ENCODE data around the gene PAQR3. TPM values are rescaled to one million over a fixed set of nuclear protein-coding genes. Genes with fewer than 3 reads are reported as not detected.

The PAQR3 gene
- total and polyA plus RNA-seq, 9 of the 15 experiments (the other 6 are each of a cell fraction or from before 2014, with no cell fraction given), result 10.7 to 77.1 (median 31.6) TPM

- TF ChIP-seq, protein P1, sequence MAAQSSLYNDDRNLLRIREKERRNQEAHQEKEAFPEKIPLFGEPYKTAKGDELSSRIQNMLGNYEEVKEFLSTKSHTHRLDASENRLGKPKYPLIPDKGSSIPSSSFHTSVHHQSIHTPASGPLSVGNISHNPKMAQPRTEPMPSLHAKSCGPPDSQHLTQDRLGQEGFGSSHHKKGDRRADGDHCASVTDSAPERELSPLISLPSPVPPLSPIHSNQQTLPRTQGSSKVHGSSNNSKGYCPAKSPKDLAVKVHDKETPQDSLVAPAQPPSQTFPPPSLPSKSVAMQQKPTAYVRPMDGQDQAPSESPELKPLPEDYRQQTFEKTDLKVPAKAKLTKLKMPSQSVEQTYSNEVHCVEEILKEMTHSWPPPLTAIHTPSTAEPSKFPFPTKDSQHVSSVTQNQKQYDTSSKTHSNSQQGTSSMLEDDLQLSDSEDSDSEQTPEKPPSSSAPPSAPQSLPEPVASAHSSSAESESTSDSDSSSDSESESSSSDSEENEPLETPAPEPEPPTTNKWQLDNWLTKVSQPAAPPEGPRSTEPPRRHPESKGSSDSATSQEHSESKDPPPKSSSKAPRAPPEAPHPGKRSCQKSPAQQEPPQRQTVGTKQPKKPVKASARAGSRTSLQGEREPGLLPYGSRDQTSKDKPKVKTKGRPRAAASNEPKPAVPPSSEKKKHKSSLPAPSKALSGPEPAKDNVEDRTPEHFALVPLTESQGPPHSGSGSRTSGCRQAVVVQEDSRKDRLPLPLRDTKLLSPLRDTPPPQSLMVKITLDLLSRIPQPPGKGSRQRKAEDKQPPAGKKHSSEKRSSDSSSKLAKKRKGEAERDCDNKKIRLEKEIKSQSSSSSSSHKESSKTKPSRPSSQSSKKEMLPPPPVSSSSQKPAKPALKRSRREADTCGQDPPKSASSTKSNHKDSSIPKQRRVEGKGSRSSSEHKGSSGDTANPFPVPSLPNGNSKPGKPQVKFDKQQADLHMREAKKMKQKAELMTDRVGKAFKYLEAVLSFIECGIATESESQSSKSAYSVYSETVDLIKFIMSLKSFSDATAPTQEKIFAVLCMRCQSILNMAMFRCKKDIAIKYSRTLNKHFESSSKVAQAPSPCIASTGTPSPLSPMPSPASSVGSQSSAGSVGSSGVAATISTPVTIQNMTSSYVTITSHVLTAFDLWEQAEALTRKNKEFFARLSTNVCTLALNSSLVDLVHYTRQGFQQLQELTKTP (IDR thresholded peaks at IDR 0.05; ENCODE audit: low read depth in 1 of 2, partially characterized antibody in 2 of 2), result no peak
- no peak for TF ChIP-seq NFE2 (IDR thresholded peaks at IDR 0.05; ENCODE audit: low read depth)
- peak; percentile 96 for TF ChIP-seq CREM (IDR thresholded peaks at IDR 0.05; ENCODE audit: low read depth)
- TF ChIP-seq, protein P2, sequence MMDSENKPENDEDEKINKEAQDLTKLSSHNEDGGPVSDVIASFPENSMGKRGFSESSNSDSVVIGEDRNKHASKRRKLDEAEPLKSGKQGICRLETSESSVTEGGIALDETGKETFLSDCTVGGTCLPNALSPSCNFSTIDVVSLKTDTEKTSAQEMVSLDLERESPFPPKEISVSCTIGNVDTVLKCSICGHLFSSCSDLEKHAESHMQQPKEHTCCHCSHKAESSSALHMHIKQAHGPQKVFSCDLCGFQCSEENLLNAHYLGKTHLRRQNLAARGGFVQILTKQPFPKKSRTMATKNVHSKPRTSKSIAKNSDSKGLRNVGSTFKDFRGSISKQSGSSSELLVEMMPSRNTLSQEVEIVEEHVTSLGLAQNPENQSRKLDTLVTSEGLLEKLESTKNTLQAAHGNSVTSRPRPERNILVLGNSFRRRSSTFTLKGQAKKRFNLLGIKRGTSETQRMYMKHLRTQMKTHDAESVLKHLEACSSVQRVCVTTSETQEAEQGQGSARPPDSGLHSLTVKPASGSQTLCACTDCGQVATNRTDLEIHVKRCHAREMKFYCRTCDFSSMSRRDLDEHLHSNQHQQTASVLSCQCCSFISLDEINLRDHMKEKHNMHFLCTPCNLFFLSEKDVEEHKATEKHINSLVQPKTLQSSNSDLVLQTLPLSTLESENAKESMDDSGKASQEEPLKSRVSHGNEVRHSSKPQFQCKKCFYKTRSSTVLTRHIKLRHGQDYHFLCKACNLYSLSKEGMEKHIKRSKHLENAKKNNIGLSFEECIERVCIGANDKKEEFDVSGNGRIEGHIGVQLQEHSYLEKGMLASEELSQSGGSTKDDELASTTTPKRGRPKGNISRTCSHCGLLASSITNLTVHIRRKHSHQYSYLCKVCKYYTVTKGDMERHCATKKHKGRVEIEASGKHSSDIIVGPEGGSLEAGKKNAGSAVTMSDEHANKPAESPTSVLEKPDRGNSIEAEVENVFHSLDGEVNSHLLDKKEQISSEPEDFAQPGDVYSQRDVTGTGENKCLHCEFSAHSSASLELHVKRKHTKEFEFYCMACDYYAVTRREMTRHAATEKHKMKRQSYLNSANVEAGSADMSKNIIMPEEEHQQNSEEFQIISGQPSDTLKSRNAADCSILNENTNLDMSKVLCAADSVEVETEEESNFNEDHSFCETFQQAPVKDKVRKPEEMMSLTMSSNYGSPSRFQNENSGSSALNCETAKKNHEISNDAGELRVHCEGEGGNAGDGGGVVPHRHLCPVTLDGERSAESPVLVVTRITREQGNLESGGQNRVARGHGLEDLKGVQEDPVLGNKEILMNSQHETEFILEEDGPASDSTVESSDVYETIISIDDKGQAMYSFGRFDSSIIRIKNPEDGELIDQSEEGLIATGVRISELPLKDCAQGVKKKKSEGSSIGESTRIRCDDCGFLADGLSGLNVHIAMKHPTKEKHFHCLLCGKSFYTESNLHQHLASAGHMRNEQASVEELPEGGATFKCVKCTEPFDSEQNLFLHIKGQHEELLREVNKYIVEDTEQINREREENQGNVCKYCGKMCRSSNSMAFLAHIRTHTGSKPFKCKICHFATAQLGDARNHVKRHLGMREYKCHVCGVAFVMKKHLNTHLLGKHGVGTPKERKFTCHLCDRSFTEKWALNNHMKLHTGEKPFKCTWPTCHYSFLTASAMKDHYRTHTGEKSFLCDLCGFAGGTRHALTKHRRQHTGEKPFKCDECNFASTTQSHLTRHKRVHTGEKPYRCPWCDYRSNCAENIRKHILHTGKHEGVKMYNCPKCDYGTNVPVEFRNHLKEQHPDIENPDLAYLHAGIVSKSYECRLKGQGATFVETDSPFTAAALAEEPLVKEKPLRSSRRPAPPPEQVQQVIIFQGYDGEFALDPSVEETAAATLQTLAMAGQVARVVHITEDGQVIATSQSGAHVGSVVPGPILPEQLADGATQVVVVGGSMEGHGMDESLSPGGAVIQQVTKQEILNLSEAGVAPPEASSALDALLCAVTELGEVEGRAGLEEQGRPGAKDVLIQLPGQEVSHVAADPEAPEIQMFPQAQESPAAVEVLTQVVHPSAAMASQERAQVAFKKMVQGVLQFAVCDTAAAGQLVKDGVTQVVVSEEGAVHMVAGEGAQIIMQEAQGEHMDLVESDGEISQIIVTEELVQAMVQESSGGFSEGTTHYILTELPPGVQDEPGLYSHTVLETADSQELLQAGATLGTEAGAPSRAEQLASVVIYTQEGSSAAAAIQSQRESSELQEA (IDR thresholded peaks at IDR 0.05; ENCODE audit: low read depth), result no peak
- TF ChIP-seq CEBPG (CRISPR knock-in tag; IDR thresholded peaks at IDR 0.05), result no peak
- TF ChIP-seq CEBPG (tag; conservative IDR thresholded peaks at IDR 0.05 in 1 of 2, IDR thresholded peaks at IDR 0.05 in 1 of 2), result no peak
- TF ChIP-seq SPI1 (IDR thresholded peaks at IDR 0.05; ENCODE audit: borderline replicate concordance, low read depth, low read length), result no peak
- TF ChIP-seq MYC (IDR thresholded peaks at IDR 0.05; ENCODE audit: low read depth, low read length), result peak; percentile 71
- TF ChIP-seq MYC (CRISPR knock-in tag; IDR thresholded peaks at IDR 0.05; ENCODE audit: borderline replicate concordance, low read depth), result no peak
- no peak for TF ChIP-seq COPS2 (conservative IDR thresholded peaks at IDR 0.05)
- TF ChIP-seq CHD1 (IDR thresholded peaks at IDR 0.05; ENCODE audit: low read length), result peak; percentile 45
- TF ChIP-seq RB1 (IDR thresholded peaks at IDR 0.05; ENCODE audit: low read depth), result peak; percentile 90
- no peak for TF ChIP-seq HMG20A (CRISPR knock-in tag; conservative IDR thresholded peaks at IDR 0.05)
- no peak for TF ChIP-seq IRF2 (CRISPR knock-in tag; IDR thresholded peaks at IDR 0.05)
These were observed at the start of gene PAQR3 (continued) for GRCh38 chr4:78938868-78939666.

Data from K562 (cell line).